ENCODE data around the gene B4GALT5. TPM values are rescaled to one million over a fixed set of nuclear protein-coding genes. Genes with fewer than 3 reads are reported as not detected.
"Not testable (repeated sequence)": the region's sequence is repeated elsewhere in the genome, so short reads cannot be mapped to it uniquely, and the experiment has no call there.

The B4GALT5 gene
- polyA plus RNA-seq, 1 donor (not counting 4 experiments of a cell fraction or from before 2014, with no cell fraction given): 23.5 TPM

DNA sequence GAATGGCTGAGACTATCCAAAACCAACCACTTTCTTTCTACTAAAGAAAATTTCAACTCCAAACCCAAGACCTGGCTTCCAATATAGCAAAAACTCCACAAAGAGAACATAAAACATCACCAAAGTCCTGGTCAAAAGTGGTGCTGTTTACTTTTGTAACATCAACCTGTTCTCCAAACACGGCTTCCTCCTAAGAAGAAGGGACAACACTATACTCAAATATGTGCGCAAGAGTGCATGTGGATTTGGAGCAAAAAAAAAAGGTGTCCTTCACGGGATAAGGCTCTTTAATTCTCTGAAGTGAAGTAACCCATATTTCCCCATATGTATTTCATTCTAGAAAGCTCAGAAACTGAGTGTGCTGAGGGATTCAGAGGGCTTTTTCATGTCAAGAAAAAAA is 6.6 kb downstream of the B4GALT5 start:
- Histone ChIP-seq H3K79me2 (ENCODE audit: control insufficient read depth, insufficient read depth, low read length) (peaks cover 87% of the 10 kb centered on the region), H2AFZ (ENCODE audit: control insufficient read depth, low read length) (no peak overlapping the region), H3K27ac (ENCODE audit: control insufficient read depth, insufficient read depth, low read length) (no peak overlapping the region), H3K27me3 (ENCODE audit: control insufficient read depth, extremely low read depth, insufficient read depth, low read length) (no peaks in the 10 kb centered on the region), H3K4me1 (ENCODE audit: control insufficient read depth, extremely low read depth, insufficient read depth, low read length) (peaks cover 12% of the 10 kb centered on the region), H3K4me3 (ENCODE audit: control insufficient read depth in 2 of 3, extremely low read depth in 1 of 3, insufficient read depth in 2 of 3, low read depth in 1 of 3, low read length in 3 of 3) (no peak overlapping the region), H3K9me3 (ENCODE audit: control insufficient read depth, low read depth, low read length) (no peaks in the 10 kb centered on the region), H3K36me3 (ENCODE audit: control insufficient read depth in 2 of 2, extremely low read depth in 1 of 2, insufficient read depth in 2 of 2, low read length in 2 of 2) (no peaks in the 10 kb centered on the region), H4K20me1 (ENCODE audit: control insufficient read depth, extremely low read depth, insufficient read depth, low read length) (no peaks in the 10 kb centered on the region), H3K9ac (ENCODE audit: control insufficient read depth, extremely low read depth, insufficient read depth, low read length) (no peak overlapping the region), H3K9me1 (ENCODE audit: control insufficient read depth, extremely low read depth, insufficient read depth, low read length) (peaks cover 1% of the 10 kb centered on the region), H3K4me2 (ENCODE audit: control insufficient read depth, extremely low read depth, insufficient read depth, low read depth, low read length) (no peak overlapping the region)
- DNase-seq (ENCODE audit: low read depth, low spot score): no peak
- TF ChIP-seq, protein P1, sequence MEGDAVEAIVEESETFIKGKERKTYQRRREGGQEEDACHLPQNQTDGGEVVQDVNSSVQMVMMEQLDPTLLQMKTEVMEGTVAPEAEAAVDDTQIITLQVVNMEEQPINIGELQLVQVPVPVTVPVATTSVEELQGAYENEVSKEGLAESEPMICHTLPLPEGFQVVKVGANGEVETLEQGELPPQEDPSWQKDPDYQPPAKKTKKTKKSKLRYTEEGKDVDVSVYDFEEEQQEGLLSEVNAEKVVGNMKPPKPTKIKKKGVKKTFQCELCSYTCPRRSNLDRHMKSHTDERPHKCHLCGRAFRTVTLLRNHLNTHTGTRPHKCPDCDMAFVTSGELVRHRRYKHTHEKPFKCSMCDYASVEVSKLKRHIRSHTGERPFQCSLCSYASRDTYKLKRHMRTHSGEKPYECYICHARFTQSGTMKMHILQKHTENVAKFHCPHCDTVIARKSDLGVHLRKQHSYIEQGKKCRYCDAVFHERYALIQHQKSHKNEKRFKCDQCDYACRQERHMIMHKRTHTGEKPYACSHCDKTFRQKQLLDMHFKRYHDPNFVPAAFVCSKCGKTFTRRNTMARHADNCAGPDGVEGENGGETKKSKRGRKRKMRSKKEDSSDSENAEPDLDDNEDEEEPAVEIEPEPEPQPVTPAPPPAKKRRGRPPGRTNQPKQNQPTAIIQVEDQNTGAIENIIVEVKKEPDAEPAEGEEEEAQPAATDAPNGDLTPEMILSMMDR (optimal IDR thresholded peaks at IDR 0.05 in 1 of 3, IDR thresholded peaks at IDR 0.05 in 1 of 3, conservative IDR thresholded peaks at IDR 0.05 in 1 of 3; ENCODE audit: extremely low read depth in 1 of 3, insufficient read depth in 2 of 3, low read length in 3 of 3): no peak
- no peak for TF ChIP-seq EZH2 (IDR thresholded peaks at IDR 0.05; ENCODE audit: low read length)
- no peak for FAIRE-seq
- dilution Hi-C loops (cut with MboI; ENCODE audit: extremely low pct_ligation_motif_present, low sequenced_read_pairs): no loop called here

DNA sequence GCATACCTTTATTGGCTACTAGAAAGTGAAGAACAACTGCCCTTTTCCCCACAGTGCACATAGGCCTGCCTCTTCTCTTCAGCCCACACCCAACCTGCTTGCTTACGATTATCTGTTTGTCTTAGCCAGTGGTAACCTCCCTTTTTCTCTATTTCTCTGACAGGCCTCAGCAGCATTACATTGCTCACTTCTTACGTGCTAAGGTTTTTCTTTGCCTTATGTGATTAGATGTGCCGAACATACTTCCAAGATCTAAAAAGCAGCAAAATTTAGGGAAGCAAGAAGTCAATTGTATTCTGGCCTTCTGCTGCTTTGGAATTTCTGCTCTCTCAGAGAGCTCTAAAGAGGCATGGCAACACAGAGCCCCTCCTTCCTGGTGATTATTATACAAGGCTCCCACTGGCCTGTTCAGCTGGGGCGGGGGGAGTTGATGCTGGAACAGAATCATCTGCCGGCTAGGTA is 7.0 kb downstream of the B4GALT5 start:
- H3K79me2 ChIP-seq (ENCODE audit: control insufficient read depth, insufficient read depth, low read length): peaks cover 87% of the 10 kb centered on the region
- no peaks in the 10 kb centered on the region for H3K9me3 ChIP-seq (ENCODE audit: control insufficient read depth, low read depth, low read length)
- DNase-seq (ENCODE audit: low read depth, low spot score) (no peak), FAIRE-seq (no peak)
- no peaks in the 10 kb centered on the region for H3K36me3 ChIP-seq (ENCODE audit: control insufficient read depth in 2 of 2, extremely low read depth in 1 of 2, insufficient read depth in 2 of 2, low read length in 2 of 2)
- TF ChIP-seq EZH2 (IDR thresholded peaks at IDR 0.05; ENCODE audit: low read length): no peak
- TF ChIP-seq, protein P1 (optimal IDR thresholded peaks at IDR 0.05 in 1 of 3, IDR thresholded peaks at IDR 0.05 in 1 of 3, conservative IDR thresholded peaks at IDR 0.05 in 1 of 3; ENCODE audit: extremely low read depth in 1 of 3, insufficient read depth in 2 of 3, low read length in 3 of 3): no peak
- H3K4me2 ChIP-seq (ENCODE audit: control insufficient read depth, extremely low read depth, insufficient read depth, low read depth, low read length): no peak overlapping the region
- H3K4me1 ChIP-seq (ENCODE audit: control insufficient read depth, extremely low read depth, insufficient read depth, low read length): peaks cover 8% of the 10 kb centered on the region
- no peaks in the 10 kb centered on the region for H3K9me1 ChIP-seq (ENCODE audit: control insufficient read depth, extremely low read depth, insufficient read depth, low read length)
- H3K9ac ChIP-seq (ENCODE audit: control insufficient read depth, extremely low read depth, insufficient read depth, low read length): no peak overlapping the region
- dilution Hi-C loops (cut with MboI; ENCODE audit: extremely low pct_ligation_motif_present, low sequenced_read_pairs): no loop called here
- H3K4me3 ChIP-seq (ENCODE audit: control insufficient read depth in 2 of 3, extremely low read depth in 1 of 3, insufficient read depth in 2 of 3, low read depth in 1 of 3, low read length in 3 of 3): no peak overlapping the region
- H3K27me3 ChIP-seq (ENCODE audit: control insufficient read depth, extremely low read depth, insufficient read depth, low read length): no peaks in the 10 kb centered on the region
- H3K27ac ChIP-seq (ENCODE audit: control insufficient read depth, insufficient read depth, low read length): no peak overlapping the region
- no peak overlapping the region for H2AFZ ChIP-seq (ENCODE audit: control insufficient read depth, low read length)
- no peaks in the 10 kb centered on the region for H4K20me1 ChIP-seq (ENCODE audit: control insufficient read depth, extremely low read depth, insufficient read depth, low read length)

DNA sequence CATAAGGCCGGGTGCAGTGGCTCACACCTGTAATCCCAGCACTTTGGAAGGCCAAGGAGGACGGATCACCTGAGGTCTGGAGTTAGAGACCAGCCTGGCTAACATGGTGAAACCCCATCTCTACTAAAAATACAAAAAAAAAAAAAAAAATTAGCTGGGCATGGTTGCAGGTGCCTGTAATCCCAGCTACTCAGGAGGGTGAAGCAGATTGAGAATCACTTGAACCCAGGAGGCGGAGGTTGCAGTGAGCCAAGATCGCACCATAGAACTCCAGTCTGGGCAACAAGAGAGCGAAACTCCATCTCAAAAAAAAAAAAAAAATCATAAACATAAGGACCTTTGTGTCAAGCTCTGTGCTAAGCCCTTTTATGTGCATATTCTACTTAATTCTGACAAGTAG is 7.8 kb downstream of the B4GALT5 start:
- dilution Hi-C loops (cut with MboI; ENCODE audit: extremely low pct_ligation_motif_present, low sequenced_read_pairs); H3K4me2 ChIP-seq (ENCODE audit: control insufficient read depth, extremely low read depth, insufficient read depth, low read depth, low read length); FAIRE-seq: not testable (repeated sequence)

More for the DNA sequence above, 7.8 kb downstream of the B4GALT5 start:
- Histone ChIP-seq H3K79me2 (ENCODE audit: control insufficient read depth, insufficient read depth, low read length) (peaks cover 87% of the 10 kb centered on the region), H3K4me1 (ENCODE audit: control insufficient read depth, extremely low read depth, insufficient read depth, low read length) (peaks cover 13% of the 10 kb centered on the region)
- H3K9ac ChIP-seq (ENCODE audit: control insufficient read depth, extremely low read depth, insufficient read depth, low read length); DNase-seq (ENCODE audit: low read depth, low spot score); H3K36me3 ChIP-seq (ENCODE audit: control insufficient read depth in 2 of 2, extremely low read depth in 1 of 2, insufficient read depth in 2 of 2, low read length in 2 of 2); H3K9me3 ChIP-seq (ENCODE audit: control insufficient read depth, low read depth, low read length); H3K4me3 ChIP-seq (ENCODE audit: control insufficient read depth in 2 of 3, extremely low read depth in 1 of 3, insufficient read depth in 2 of 3, low read depth in 1 of 3, low read length in 3 of 3); H3K27ac ChIP-seq (ENCODE audit: control insufficient read depth, insufficient read depth, low read length); H3K27me3 ChIP-seq (ENCODE audit: control insufficient read depth, extremely low read depth, insufficient read depth, low read length); H2AFZ ChIP-seq (ENCODE audit: control insufficient read depth, low read length); H4K20me1 ChIP-seq (ENCODE audit: control insufficient read depth, extremely low read depth, insufficient read depth, low read length); H3K9me1 ChIP-seq (ENCODE audit: control insufficient read depth, extremely low read depth, insufficient read depth, low read length): not testable (repeated sequence)
